Mucosa of rectum (tissue), 2 donors: ENCODE measurements around the gene TAAR9.
"Not testable (repeated sequence)": the region's sequence is repeated elsewhere in the genome, so short reads cannot be mapped to it uniquely, and the experiment has no call there.

ENCODE experiments used
- H3K27ac ChIP-seq, 2 donors: one replicate each; pipeline ENCODE4 v1.7.0; 2013; ENCODE audit warnings: inconsistent platforms in 2 of 2, low read depth in 2 of 2, low read length in 2 of 2
- H3K27me3 ChIP-seq, 2 donors: one replicate each; pipeline ENCODE4 v1.7.0; 2013; ENCODE audit warnings: low read length in 2 of 2; ENCODE audit not compliant: control insufficient read depth in 2 of 2, insufficient read depth in 2 of 2
- H3K36me3 ChIP-seq, 2 donors: one replicate each; pipeline ENCODE4 v1.7.0; 2013; ENCODE audit warnings: low read length in 2 of 2; ENCODE audit not compliant: control insufficient read depth in 2 of 2, insufficient read depth in 2 of 2
- H3K4me1 ChIP-seq, 2 donors: one replicate each; pipeline ENCODE4 v1.7.0; 2013; ENCODE audit warnings: low read length in 2 of 2, mild to moderate bottlenecking in 1 of 2; ENCODE audit not compliant: control insufficient read depth in 2 of 2, insufficient read depth in 2 of 2
- H3K4me3 ChIP-seq, 2 donors: one replicate each; pipeline ENCODE4 v1.7.0; 2013; ENCODE audit warnings: low read length in 2 of 2
- H3K9ac ChIP-seq, 2 donors: one replicate each; pipeline ENCODE4 v1.7.0; 2013; ENCODE audit warnings: low read length in 2 of 2, low read depth in 1 of 2, mild to moderate bottlenecking in 1 of 2
- H3K9me3 ChIP-seq, 2 donors: one replicate each; pipeline ENCODE4 v1.7.0; 2013; ENCODE audit warnings: low read length in 2 of 2; ENCODE audit not compliant: control insufficient read depth in 2 of 2
- donor health status: healthy.
- donor health status: Normal muscosa, but diverticular disease.

The TAAR9 gene

DNA sequence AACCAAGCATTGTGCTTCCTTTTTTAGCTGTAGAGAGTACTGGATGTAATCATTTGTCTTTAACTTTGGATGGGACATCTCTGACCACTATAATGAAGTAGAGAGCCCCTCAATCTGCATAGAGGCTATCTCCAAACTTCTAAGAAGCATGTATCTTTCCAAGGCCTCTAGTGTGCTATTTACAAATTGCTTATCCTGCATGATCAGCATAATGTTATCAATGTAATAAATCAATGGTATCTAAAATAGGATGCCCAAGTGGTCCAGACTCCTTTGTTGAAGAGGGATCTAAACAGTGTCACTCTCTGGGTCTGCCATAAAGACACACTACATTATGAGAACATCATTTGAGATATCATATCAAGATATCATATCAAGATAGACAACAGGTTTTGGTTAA is 6.7 kb downstream of the TAAR9 start:
- Histone ChIP-seq H3K9me3 (no peaks in the 10 kb centered on the region), H3K27me3 (peaks cover 2 to 3% of the 10 kb centered on the region in 2 donors), H3K9ac (no peak overlapping the region), H3K4me1 (no peaks in the 10 kb centered on the region), H3K27ac (no peak overlapping the region), H3K36me3 (no peaks in the 10 kb centered on the region), H3K4me3 (no peak overlapping the region)

DNA sequence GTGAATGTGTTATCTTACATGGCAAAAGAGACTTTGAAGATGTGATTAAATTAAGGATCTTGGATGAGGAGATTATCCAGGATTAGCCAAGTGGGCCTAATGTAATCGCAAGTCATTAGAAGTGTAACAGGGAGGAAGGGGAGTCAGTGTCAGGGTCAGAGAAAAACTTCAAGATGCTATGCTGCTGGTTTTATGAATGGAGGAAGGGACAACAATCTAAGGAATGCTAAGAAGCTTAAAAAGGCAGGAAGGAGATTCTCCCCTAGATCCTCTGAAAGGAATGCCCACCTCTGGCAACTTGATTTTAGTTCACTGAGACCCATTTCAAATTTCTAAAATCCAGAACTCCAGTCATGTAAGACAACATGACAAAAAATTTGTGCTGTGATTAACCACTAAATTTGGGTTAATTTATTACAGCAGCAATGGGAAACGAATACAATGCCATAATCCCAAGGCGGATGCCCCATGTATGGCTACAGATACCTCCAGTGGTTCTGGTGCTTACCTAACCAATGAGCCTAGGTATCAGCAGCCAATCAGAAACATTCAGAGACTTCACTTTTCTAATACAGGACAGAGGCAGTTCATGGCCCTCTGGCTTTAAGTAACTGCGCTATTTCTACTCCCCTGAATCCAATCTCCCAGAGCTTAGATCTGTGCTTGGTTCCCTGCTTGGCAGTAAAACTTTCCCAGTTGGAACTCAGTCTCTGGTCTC is 10.8 kb downstream of the TAAR9 start:
- H3K27me3 ChIP-seq, result peaks cover 0 to 4% of the 10 kb centered on the region in 2 donors
- H3K9ac ChIP-seq, result no peak overlapping the region
- no peak overlapping the region for H3K27ac ChIP-seq
- no peaks in the 10 kb centered on the region for H3K36me3 ChIP-seq
- no peaks in the 10 kb centered on the region for H3K9me3 ChIP-seq
- H3K4me1 ChIP-seq, result no peaks in the 10 kb centered on the region
- no peak overlapping the region for H3K4me3 ChIP-seq

DNA sequence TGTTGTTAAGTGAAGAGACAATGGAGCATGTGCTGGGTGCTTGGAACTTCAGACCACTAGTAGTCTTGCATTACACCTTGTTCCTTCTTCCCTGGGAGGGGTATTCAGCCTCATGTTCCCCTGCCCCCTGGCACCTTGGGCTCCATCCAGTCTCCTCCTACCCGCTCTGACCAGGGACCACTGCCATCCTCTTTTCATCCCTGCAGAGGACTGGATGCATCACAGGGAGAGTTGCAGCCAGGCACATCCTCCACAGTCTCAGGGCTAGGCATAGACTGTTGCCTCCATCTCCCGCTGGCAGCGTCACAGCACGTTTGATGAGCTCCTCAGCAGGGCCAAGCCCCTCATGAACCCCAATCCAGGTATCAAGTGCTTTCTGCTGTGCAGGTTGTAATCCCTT is 13.1 kb downstream of the TAAR9 start:
- Histone ChIP-seq H3K9me3 (no peaks in the 10 kb centered on the region), H3K27me3 (peaks cover 0 to 4% of the 10 kb centered on the region in 2 donors), H3K27ac (no peak overlapping the region), H3K36me3 (no peaks in the 10 kb centered on the region), H3K4me3 (no peak overlapping the region), H3K4me1 (no peaks in the 10 kb centered on the region), H3K9ac (no peak overlapping the region)

DNA sequence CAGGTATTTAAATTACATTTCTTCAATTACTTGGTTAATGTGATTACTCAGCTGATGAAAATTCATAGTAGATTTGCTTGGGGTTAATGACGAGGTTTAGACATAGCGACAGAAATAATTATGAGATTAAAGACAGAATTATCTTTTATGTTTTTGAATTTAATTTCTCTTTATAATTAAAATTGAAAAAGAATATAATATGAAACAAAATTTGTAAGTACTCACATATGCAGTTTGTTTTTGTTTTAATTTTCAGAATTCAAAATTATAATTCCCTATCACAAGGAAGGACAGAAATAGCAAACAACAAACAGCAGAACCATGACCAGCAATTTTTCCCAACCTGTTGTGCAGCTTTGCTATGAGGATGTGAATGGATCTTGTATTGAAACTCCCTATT is 14.3 kb downstream of the TAAR9 start, which contains the start of gene TAAR8:
TAAR8 (plus strand) TSS at position 301 of the 400 bp plus-strand sequence; CDS start at position 322, 21 bp downstream.
- Histone ChIP-seq H3K27me3 (peaks cover 0 to 4% of the 10 kb centered on the region in 2 donors), H3K4me1 (no peaks in the 10 kb centered on the region), H3K9ac (no peak within 1 kb of the TSS), H3K9me3 (no peaks in the 10 kb centered on the region), H3K4me3 (no peak within 1 kb of the TSS), H3K27ac (no peak within 1 kb of the TSS), H3K36me3 (no peaks in the 10 kb centered on the region)

DNA sequence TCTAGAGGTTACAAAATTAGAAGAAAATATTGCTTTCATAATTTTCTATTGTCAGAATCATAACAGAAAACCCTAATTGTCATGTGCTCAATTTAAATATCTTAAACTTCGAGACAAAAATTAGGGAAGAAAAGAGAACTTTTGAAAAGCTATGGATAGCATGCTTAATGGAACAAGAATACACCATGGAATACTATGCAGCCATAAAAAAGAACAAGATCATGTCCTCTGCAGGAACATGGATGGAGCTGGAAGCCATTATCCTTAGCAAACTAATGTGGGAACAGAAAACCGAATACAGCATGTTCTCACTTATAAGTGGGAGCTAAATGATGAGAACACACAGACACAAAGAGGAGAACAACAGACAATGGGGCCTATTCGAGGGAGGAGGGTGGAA is 22.0 kb downstream of the TAAR9 start:
- not testable (repeated sequence) for H3K9me3 ChIP-seq, H3K36me3 ChIP-seq, H3K4me1 ChIP-seq, H3K27ac ChIP-seq, H3K27me3 ChIP-seq, H3K9ac ChIP-seq, H3K4me3 ChIP-seq

DNA sequence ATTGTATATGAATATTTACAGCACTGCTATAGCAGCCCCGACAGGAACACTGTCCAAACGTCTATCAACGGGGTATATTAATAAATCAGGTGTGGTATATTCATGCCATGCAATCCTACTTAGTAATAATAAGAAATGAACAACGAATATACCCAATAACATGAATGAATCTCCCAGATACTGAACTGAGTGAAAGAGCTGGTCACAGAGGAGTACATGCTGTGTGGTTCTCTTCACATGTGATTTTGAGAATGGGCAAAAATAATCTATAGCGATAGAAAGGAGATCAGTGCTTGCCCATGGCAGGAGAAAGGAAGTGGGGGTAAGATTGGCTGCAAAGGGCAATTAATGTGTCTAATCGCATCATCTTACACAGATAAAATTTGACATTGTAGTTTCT is 28.3 kb downstream of the TAAR9 start:
- Histone ChIP-seq H3K27me3 (peaks cover 0 to 5% of the 10 kb centered on the region in 2 donors), H3K9ac (no peak overlapping the region), H3K9me3 (no peaks in the 10 kb centered on the region), H3K36me3 (no peaks in the 10 kb centered on the region), H3K27ac (no peak overlapping the region), H3K4me1 (no peaks in the 10 kb centered on the region), H3K4me3 (no peak overlapping the region)

DNA sequence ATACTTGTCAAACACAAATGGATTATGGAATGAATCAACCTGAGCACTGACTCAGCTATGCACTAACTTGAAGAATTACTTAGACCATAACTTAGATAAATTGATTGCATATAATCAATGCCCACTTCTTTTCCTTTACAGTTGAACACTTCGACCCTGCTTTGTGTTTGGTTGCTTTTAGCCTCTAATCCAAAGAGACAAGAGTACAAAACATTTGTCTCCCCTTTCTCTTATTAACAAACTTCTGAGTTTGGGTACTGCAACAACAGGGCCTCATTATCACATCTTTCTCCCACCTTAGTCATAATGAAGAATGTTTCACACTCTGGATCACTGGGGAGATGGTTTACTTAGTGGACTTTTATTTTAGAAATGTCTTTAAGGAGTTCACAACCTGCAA is 29.5 kb downstream of the TAAR9 start:
- H3K9ac ChIP-seq, result no peak overlapping the region
- H3K9me3 ChIP-seq, result no peaks in the 10 kb centered on the region
- H3K4me3 ChIP-seq, result no peak overlapping the region
- H3K4me1 ChIP-seq, result no peaks in the 10 kb centered on the region
- H3K36me3 ChIP-seq, result no peaks in the 10 kb centered on the region
- H3K27me3 ChIP-seq, result peaks cover 0 to 5% of the 10 kb centered on the region in 2 donors
- H3K27ac ChIP-seq, result no peak overlapping the region

DNA sequence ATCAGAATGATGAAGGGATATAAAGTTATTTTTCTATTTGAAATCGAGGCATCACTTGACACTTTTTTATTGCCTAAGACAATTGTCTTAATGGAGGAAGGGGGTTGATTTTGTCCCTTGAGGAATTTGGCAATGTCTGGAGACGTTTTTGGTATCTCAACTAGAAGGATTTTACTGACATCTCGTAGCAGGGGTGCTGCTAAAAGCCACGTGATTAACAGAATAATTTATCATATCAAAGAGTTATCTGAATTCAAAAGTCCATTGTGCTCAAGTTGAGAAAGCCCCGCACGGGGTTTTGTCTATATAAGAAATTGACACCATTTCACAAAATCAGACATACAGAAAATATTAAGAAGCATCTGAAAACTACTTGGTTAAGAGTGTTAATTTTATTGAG is 30.5 kb downstream of the TAAR9 start:
- peaks cover 0 to 5% of the 10 kb centered on the region in 2 donors for H3K27me3 ChIP-seq
- H3K36me3 ChIP-seq, result no peaks in the 10 kb centered on the region
- H3K4me3 ChIP-seq, result no peak overlapping the region

DNA sequence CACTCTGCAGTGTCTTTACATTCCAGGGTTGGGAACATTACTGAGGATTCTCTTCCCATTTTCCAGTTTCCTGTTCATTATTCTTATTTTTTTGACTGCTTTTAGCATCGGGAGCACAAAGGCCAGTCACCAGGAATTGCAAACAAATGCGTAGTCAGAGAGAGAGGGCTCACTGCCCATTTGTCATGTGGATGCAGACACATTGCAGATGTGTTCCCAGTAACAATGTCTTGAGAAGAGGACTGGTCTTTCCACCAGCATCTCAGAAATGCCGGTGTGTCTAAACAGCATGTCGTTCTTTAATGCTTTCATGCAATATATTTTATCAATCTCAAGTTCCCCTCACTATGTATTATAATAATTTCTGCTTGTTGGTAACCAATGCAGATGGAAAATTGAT is 31.1 kb downstream of the TAAR9 start:
- H3K36me3 ChIP-seq, result no peaks in the 10 kb centered on the region
- peaks cover 0 to 8% of the 10 kb centered on the region in 2 donors for H3K27me3 ChIP-seq
- no peaks in the 10 kb centered on the region for H3K4me1 ChIP-seq
- no peaks in the 10 kb centered on the region for H3K9me3 ChIP-seq
- no peak overlapping the region for H3K27ac ChIP-seq
- no peak overlapping the region for H3K9ac ChIP-seq
- no peak overlapping the region for H3K4me3 ChIP-seq

More for the DNA sequence above, 30.5 kb downstream of the TAAR9 start:
- Histone ChIP-seq H3K9ac (no peak overlapping the region), H3K9me3 (no peaks in the 10 kb centered on the region), H3K4me1 (no peaks in the 10 kb centered on the region), H3K27ac (no peak overlapping the region)

DNA sequence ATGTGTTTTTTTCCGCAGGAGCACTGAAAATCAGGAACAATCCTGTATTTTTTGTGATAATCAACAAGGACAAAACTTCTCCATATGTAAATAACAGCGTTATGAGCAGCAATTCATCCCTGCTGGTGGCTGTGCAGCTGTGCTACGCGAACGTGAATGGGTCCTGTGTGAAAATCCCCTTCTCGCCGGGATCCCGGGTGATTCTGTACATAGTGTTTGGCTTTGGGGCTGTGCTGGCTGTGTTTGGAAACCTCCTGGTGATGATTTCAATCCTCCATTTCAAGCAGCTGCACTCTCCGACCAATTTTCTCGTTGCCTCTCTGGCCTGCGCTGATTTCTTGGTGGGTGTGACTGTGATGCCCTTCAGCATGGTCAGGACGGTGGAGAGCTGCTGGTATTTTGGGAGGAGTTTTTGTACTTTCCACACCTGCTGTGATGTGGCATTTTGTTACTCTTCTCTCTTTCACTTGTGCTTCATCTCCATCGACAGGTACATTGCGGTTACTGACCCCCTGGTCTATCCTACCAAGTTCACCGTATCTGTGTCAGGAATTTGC is 32.2 kb downstream of the TAAR9 start, which contains the start of gene TAAR6:
TAAR6 (plus strand) TSS at position 102 of the 557 bp plus-strand sequence; CDS start at position 102, 0 bp downstream.
- Histone ChIP-seq H3K9ac (no peak within 1 kb of the TSS), H3K36me3 (no peaks in the 10 kb centered on the region), H3K27me3 (peaks cover 0 to 8% of the 10 kb centered on the region in 2 donors), H3K4me1 (no peaks in the 10 kb centered on the region), H3K4me3 (no peak within 1 kb of the TSS), H3K9me3 (no peaks in the 10 kb centered on the region), H3K27ac (no peak within 1 kb of the TSS)
